Stimulated activated memory B cell treated with anti-CD40 and anti-IgM and Interleukin-4, amounts not matched to agents 10 μg/mL and 1 μg/mL and 100 μg/mL, for 72 hours (primary cell): ENCODE results near the gene LRFN2.

Source experiments
- ATAC-seq: fragments of 150-1000 bp; cut with Tn5 transposase; 2 replicates; pipeline ENCODE4 v1.10.0; 2021
- H3K27ac Mint-ChIP-seq: one replicate; pipeline ENCODE4 v1.8.0; 2022; ENCODE audit warnings: mild to moderate bottlenecking, mixed read lengths
- H3K27me3 Mint-ChIP-seq: one replicate; pipeline ENCODE4 v1.8.0; 2022; ENCODE audit warnings: mixed read lengths
- H3K36me3 Mint-ChIP-seq: one replicate; pipeline ENCODE4 v1.8.0; 2022; ENCODE audit warnings: mixed read lengths
- H3K4me1 Mint-ChIP-seq: one replicate; pipeline ENCODE4 v1.8.0; 2022; ENCODE audit warnings: mixed read lengths
- H3K4me3 Mint-ChIP-seq: one replicate; pipeline ENCODE4 v1.8.0; 2022; ENCODE audit warnings: mild to moderate bottlenecking, moderate library complexity, mixed read lengths
- H3K9me3 Mint-ChIP-seq: one replicate; pipeline ENCODE4 v1.8.0; 2022; ENCODE audit warnings: mixed read lengths

Gene LRFN2

DNA sequence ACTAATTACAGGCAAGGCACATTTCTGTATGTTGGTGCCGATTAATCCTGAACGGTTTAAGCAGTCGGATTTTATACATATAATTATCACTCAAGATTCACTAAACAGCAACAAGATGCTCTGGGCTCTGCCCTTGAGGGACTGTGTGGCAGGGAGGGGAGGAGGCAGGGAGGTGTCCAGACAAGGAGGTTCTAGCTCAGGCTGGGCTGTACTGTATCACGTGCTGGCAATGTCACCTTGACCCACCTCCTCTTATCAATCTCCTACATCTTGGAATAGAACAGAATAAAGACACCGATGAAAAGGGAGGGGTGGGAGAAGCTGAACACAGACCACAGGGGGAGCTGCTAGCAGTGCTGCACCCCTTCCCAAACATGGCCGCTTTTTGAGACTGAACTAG lies 65.7 kb downstream of the LRFN2 start:
- Mint-ChIP-seq H3K36me3 (no peaks in the 10 kb centered on the region), H3K27me3 (peaks cover 29% of the 10 kb centered on the region), H3K9me3 (no peaks in the 10 kb centered on the region), H3K27ac (no peak overlapping the region), H3K4me1 (no peaks in the 10 kb centered on the region), H3K4me3 (no peak overlapping the region)
- no peak for ATAC-seq

DNA sequence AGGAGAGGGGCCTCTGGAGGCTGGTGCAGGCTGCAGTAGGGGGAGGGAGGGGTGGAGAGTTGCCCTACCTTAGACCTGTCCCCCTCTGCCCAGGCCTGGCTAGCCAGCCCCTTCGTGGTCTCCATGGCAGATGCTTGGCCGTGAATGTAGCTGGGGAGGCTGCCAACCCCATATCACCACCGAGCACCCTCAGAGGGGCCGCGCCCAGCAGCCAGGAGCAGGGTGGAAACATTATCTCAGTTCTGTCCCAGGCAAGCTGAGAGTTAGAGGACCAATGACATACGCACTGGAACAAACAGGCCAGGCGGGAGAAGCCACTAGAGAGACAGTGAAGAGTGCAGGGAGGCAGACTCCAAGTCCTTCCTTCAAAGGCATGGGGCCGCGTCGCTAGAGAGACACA lies 66.5 kb downstream of the LRFN2 start:
- H3K27me3 Mint-ChIP-seq: peaks cover 35% of the 10 kb centered on the region
- ATAC-seq: no peak
- no peaks in the 10 kb centered on the region for H3K4me1 Mint-ChIP-seq
- no peak overlapping the region for H3K27ac Mint-ChIP-seq
- H3K9me3 Mint-ChIP-seq: no peaks in the 10 kb centered on the region
- H3K36me3 Mint-ChIP-seq: no peaks in the 10 kb centered on the region
- H3K4me3 Mint-ChIP-seq: no peak overlapping the region

DNA sequence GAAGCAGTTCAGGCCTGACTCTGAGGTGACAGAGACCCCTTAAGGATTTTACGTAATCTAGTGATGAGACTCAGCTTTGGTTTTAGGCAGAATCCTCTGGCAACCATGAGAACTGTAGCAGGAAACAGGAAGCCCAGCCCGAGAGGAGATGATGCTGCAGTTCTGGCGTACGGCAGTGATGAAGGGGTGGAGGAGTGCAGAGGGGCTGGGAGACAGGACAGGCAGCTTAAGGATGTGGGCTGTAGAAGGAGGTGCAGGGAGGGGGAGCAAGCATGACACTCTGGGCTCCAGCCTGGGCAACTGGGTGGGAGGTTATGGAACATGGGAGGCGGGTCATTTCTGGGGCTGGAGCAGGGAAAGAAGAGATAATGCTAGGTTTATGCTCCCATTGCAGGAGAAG lies 67.1 kb downstream of the LRFN2 start:
- Mint-ChIP-seq H3K27ac (no peak overlapping the region), H3K36me3 (no peaks in the 10 kb centered on the region), H3K4me3 (no peak overlapping the region), H3K9me3 (no peaks in the 10 kb centered on the region), H3K27me3 (peaks cover 35% of the 10 kb centered on the region), H3K4me1 (no peaks in the 10 kb centered on the region)
- no peak for ATAC-seq

- H3K4me1 Mint-ChIP-seq: no peaks in the 10 kb centered on the region
- peaks cover 35% of the 10 kb centered on the region for H3K27me3 Mint-ChIP-seq
- H3K36me3 Mint-ChIP-seq: no peaks in the 10 kb centered on the region
- H3K9me3 Mint-ChIP-seq: no peaks in the 10 kb centered on the region
- H3K4me3 Mint-ChIP-seq: no peak overlapping the region
- no peak overlapping the region for H3K27ac Mint-ChIP-seq
- ATAC-seq: no peak
These were observed 69.5 kb downstream of the LRFN2 start for GRCh38 chr6:40517654-40518053.

DNA sequence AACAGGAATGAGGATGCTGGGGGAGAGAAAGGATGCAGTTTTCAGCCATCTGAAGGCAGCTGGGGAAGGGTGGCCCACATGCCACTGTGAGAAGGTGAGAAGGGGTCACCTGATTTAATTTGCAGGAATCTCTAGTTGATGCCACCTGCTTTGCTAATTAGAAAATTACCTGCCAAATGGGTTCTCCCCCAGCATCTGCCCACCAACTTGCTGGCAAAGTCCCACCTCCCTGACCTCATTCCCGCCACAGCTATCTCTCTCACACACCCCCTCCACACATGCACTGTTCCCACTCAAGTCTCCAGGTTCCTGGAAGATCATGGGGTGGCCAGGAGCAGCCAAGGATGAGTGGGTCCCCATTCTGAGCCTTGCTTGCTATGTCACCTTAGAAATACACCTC lies 70.7 kb downstream of the LRFN2 start:
- no peaks in the 10 kb centered on the region for H3K4me1 Mint-ChIP-seq
- no peaks in the 10 kb centered on the region for H3K9me3 Mint-ChIP-seq
- H3K36me3 Mint-ChIP-seq: no peaks in the 10 kb centered on the region
- H3K27ac Mint-ChIP-seq: no peak overlapping the region
- no peak overlapping the region for H3K4me3 Mint-ChIP-seq
- H3K27me3 Mint-ChIP-seq: peaks cover 35% of the 10 kb centered on the region
- no peak for ATAC-seq

DNA sequence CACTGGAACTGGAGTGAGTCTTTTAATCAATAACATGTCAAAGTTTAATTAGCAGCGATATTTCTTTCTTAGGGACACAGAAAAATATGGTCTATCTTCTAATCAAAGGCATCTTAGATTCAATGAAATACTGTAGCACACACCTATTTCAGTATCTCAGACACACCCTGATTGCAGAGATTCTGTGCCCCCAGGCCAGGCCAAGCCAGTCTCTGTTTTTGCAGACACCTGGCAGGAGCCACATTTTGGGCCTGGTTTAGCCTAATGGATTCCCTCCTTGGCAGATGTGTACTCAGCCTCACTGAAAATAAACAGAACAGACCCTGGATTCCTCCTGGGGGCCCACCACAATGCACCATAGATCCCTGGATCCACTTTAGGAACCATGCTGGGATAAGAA lies 74.8 kb downstream of the LRFN2 start:
- Mint-ChIP-seq H3K36me3 (no peaks in the 10 kb centered on the region), H3K4me3 (no peak overlapping the region)

DNA sequence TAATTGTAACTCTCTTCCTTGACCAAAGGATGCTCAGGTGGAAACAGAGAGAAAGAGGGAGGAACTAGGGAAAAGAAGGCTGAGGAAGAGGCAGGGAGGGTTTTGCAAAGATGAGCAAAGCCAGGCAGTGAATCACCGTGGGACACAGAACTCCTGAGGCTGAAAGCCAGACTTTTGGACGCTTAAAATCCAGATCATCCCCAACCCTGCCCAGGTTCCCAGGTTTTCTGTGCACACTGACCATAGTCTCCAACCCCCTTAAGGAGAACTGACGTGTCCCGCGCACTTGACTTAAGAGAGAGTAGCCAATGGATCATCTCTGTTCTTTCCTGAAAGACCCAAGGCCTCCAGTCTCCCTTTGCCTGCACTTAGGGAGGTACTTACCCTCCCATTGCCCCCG lies 75.3 kb downstream of the LRFN2 start:
- Mint-ChIP-seq H3K27me3 (peaks cover 10% of the 10 kb centered on the region), H3K9me3 (no peaks in the 10 kb centered on the region), H3K4me1 (no peaks in the 10 kb centered on the region), H3K4me3 (no peak overlapping the region), H3K36me3 (no peaks in the 10 kb centered on the region), H3K27ac (no peak overlapping the region)
- no peak for ATAC-seq

More for the DNA sequence above, 74.8 kb downstream of the LRFN2 start:
- Mint-ChIP-seq H3K9me3 (no peaks in the 10 kb centered on the region), H3K27me3 (peaks cover 15% of the 10 kb centered on the region), H3K4me1 (no peaks in the 10 kb centered on the region), H3K27ac (no peak overlapping the region)
- ATAC-seq: no peak

GRCh38 chr6:40510442-40510841 lies 76.7 kb downstream of the LRFN2 start:
- H3K4me1 Mint-ChIP-seq: no peaks in the 10 kb centered on the region
- H3K27me3 Mint-ChIP-seq: no peaks in the 10 kb centered on the region
- no peak overlapping the region for H3K4me3 Mint-ChIP-seq
- H3K9me3 Mint-ChIP-seq: no peaks in the 10 kb centered on the region
- no peak for ATAC-seq
- no peaks in the 10 kb centered on the region for H3K36me3 Mint-ChIP-seq
- H3K27ac Mint-ChIP-seq: no peak overlapping the region

DNA sequence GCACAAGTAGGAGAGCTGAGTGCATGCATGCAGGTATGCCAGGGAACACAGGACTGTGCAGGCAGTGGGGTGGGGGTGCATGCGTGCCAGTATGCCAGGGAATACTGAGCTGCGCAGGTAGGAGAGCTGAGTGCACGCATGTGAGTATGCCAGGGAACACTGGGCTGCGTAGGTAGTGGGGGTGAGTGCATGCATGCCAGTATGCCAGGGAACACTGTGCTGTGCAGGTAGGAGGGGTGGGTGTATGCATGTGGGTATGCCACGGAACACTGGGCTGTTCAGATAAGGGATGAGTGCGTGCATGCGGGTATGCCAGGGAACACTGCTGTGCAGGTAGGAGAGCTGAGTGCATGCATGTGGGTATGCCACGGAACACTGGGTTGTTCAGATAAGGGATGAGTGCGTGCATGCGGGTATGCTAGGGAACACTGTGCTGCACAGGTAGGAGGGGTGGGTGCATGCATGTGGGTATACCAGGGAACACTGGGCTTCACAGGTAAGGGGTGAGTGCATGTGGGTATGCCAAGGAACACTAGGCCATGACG lies 77.4 kb downstream of the LRFN2 start:
- no peak for ATAC-seq
- Mint-ChIP-seq H3K4me3 (no peak overlapping the region), H3K27ac (no peak overlapping the region), H3K4me1 (no peaks in the 10 kb centered on the region), H3K36me3 (no peaks in the 10 kb centered on the region), H3K27me3 (no peaks in the 10 kb centered on the region), H3K9me3 (no peaks in the 10 kb centered on the region)

DNA sequence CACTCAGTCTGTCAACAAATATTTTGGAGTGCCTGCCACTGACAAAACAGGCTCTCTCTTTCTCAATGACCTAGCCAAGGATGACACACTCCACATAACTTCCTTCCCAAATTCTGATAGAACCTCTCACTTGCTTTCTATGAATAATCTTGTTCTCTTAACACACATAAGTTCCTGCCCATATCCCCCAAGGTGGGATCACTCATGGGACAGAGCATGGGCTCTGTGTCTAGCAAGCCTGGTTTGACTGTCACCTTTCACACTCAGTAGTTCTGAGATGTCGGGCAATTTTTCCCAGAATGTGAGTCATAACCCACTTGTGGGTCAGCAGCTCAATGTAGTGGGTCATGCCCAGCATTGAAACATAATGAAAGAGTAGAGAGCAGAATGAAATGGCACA lies 78.1 kb downstream of the LRFN2 start:
- H3K27ac Mint-ChIP-seq: no peak overlapping the region
- no peak overlapping the region for H3K4me3 Mint-ChIP-seq
- H3K27me3 Mint-ChIP-seq: no peaks in the 10 kb centered on the region
- H3K9me3 Mint-ChIP-seq: no peaks in the 10 kb centered on the region
- no peak for ATAC-seq
- H3K4me1 Mint-ChIP-seq: no peaks in the 10 kb centered on the region
- H3K36me3 Mint-ChIP-seq: no peaks in the 10 kb centered on the region

- H3K4me1 Mint-ChIP-seq: no peaks in the 10 kb centered on the region
- no peaks in the 10 kb centered on the region for H3K36me3 Mint-ChIP-seq
- no peak for ATAC-seq
- H3K27ac Mint-ChIP-seq: no peak overlapping the region
- H3K9me3 Mint-ChIP-seq: no peaks in the 10 kb centered on the region
- H3K27me3 Mint-ChIP-seq: peaks cover 10% of the 10 kb centered on the region
- no peak overlapping the region for H3K4me3 Mint-ChIP-seq
These were observed 80.2 kb downstream of the LRFN2 start for GRCh38 chr6:40506954-40507353.

DNA sequence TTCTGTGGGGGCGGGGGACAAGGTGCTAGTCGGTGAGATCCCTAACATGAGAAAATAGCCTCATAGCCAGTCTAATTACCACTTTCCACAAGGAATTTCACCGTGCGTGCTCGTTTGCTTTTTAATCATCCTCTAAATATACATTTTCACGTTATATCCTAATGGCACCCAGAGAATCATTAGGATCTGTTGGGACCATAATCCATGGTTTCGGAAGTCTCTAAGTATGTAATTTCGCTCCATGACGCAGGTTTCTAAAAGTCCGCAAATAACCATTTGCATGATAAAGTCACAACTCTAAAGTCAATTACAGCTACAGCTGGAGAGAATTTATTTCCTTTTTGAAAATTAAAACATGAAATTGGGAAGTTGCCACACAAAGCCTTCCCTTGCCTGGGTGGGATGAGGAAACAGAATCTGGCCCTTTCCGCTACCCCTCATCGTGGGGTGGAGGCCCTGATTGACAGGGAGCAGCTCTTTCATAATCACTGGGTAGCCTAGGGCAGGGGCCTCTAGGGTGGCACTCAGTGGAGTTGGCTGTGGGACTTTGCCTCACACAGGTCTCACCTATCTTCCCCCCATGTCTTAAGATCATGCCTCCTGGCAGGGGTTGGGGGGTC lies 81.9 kb downstream of the LRFN2 start:
- Mint-ChIP-seq H3K4me1 (no peaks in the 10 kb centered on the region), H3K27ac (no peak overlapping the region), H3K36me3 (no peaks in the 10 kb centered on the region), H3K27me3 (peaks cover 10% of the 10 kb centered on the region), H3K9me3 (no peaks in the 10 kb centered on the region), H3K4me3 (no peak overlapping the region)
- no peak for ATAC-seq

- ATAC-seq: no peak
- Mint-ChIP-seq H3K9me3 (no peaks in the 10 kb centered on the region), H3K4me3 (no peak overlapping the region), H3K36me3 (no peaks in the 10 kb centered on the region), H3K27ac (no peak overlapping the region), H3K27me3 (peaks cover 10% of the 10 kb centered on the region), H3K4me1 (no peaks in the 10 kb centered on the region)
These were observed 82.9 kb downstream of the LRFN2 start for GRCh38 chr6:40504274-40504673.

GRCh38 chr6:40500227-40500626 lies 86.9 kb downstream of the LRFN2 start:
- Mint-ChIP-seq H3K27ac (no peak overlapping the region), H3K27me3 (peaks cover 17% of the 10 kb centered on the region), H3K4me3 (no peak overlapping the region), H3K9me3 (no peaks in the 10 kb centered on the region), H3K36me3 (no peaks in the 10 kb centered on the region), H3K4me1 (no peaks in the 10 kb centered on the region)
- ATAC-seq: no peak

DNA sequence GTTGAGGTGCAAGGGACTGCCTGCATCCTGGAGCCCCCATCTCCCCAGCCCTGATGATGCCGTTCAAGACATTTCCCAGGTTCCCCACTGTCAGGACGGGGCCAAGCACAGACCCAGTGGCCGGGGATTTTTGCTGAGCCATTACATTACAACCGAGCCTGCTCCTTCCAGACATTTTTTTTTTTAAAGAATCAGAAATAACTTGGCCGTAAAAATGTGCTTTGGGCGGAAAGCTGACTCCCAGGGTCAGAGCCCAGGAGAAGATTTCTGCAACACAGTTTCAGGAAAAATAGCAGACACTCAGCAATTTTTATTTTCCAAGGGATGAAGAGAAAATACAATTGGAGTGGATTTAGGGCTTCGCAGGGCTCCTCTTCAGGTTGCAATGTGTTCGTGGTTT lies 87.9 kb downstream of the LRFN2 start:
- H3K4me3 Mint-ChIP-seq: no peak overlapping the region
- no peak for ATAC-seq
- H3K27me3 Mint-ChIP-seq: peaks cover 17% of the 10 kb centered on the region
- no peaks in the 10 kb centered on the region for H3K9me3 Mint-ChIP-seq
- H3K36me3 Mint-ChIP-seq: no peaks in the 10 kb centered on the region
- H3K4me1 Mint-ChIP-seq: no peaks in the 10 kb centered on the region
- H3K27ac Mint-ChIP-seq: no peak overlapping the region

- peaks cover 14% of the 10 kb centered on the region for H3K27me3 Mint-ChIP-seq
- no peaks in the 10 kb centered on the region for H3K36me3 Mint-ChIP-seq
- H3K4me1 Mint-ChIP-seq: no peaks in the 10 kb centered on the region
- H3K9me3 Mint-ChIP-seq: no peaks in the 10 kb centered on the region
- H3K27ac Mint-ChIP-seq: no peak overlapping the region
- no peak overlapping the region for H3K4me3 Mint-ChIP-seq
- ATAC-seq: no peak
These were observed 89.0 kb downstream of the LRFN2 start for GRCh38 chr6:40498148-40498547.

GRCh38 chr6:40492187-40492586 lies 95.0 kb downstream of the LRFN2 start:
- peaks cover 14% of the 10 kb centered on the region for H3K27me3 Mint-ChIP-seq
- H3K27ac Mint-ChIP-seq: no peak overlapping the region
- H3K4me1 Mint-ChIP-seq: no peaks in the 10 kb centered on the region

More at GRCh38 chr6:40492187-40492586, 95.0 kb downstream of the LRFN2 start:
- Mint-ChIP-seq H3K9me3 (no peaks in the 10 kb centered on the region), H3K4me3 (no peak overlapping the region), H3K36me3 (no peaks in the 10 kb centered on the region)
- no peak for ATAC-seq
